Loucy (cell line): ENCODE results near the gene COX6A1.

Source experiments
- EZH2phosphoT487 ChIP-seq: fragments of 200-600 bp; IDR thresholded peaks from 2 replicates; pipeline ENCODE4 v1.6.1; 2018; ENCODE audit warnings: antibody characterized with exemption, mild to moderate bottlenecking, moderate library complexity, borderline replicate concordance
- TF ChIP-seq, protein P1 (sequence below): fragments of 200-600 bp; sonication (generic); conservative IDR thresholded peaks from 2 replicates; pipeline ENCODE4 v1.5.1; 2014; ENCODE audit warnings: mild to moderate bottlenecking, antibody characterized with exemption, low read length

DNA sequence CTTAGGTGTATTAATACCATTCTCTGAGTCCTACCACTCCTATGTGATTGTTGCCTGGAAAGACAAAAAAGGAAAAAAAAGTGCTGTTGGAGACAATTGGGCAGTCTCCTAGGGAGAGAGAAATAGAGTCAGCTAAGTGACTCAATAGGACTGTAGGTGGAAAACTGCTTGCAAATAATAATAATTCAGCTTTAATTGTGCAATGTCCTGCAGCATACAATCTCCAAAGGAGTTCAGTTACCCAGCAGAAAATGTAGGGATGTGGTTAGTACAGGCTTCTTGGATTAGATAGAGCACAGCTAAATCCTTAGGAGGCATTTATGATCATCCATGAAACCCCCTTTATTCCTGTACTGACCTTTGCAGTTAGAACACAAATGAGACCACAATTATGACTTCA lies 34.6 kb downstream of the COX6A1 start:
- TF ChIP-seq, protein P1, sequence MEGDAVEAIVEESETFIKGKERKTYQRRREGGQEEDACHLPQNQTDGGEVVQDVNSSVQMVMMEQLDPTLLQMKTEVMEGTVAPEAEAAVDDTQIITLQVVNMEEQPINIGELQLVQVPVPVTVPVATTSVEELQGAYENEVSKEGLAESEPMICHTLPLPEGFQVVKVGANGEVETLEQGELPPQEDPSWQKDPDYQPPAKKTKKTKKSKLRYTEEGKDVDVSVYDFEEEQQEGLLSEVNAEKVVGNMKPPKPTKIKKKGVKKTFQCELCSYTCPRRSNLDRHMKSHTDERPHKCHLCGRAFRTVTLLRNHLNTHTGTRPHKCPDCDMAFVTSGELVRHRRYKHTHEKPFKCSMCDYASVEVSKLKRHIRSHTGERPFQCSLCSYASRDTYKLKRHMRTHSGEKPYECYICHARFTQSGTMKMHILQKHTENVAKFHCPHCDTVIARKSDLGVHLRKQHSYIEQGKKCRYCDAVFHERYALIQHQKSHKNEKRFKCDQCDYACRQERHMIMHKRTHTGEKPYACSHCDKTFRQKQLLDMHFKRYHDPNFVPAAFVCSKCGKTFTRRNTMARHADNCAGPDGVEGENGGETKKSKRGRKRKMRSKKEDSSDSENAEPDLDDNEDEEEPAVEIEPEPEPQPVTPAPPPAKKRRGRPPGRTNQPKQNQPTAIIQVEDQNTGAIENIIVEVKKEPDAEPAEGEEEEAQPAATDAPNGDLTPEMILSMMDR, result no peak
- TF ChIP-seq EZH2phosphoT487, result no peak
